Tibial nerve (tissue), 4 donors: ENCODE data around the gene NEK5. TPM values are rescaled to one million over a fixed set of nuclear protein-coding genes. Genes with fewer than 3 reads are reported as not detected.
"Not testable (repeated sequence)": the region's sequence is repeated elsewhere in the genome, so short reads cannot be mapped to it uniquely, and the experiment has no call there.

ENCODE experiments used
- DNase-seq, 2 donors: peaks; one replicate each; pipeline ENCODE4 v3.0.0-alpha.2; 2019; ENCODE audit warnings: low spot score in 2 of 2
- H3K27ac ChIP-seq, 4 donors: fragments of 200-600 bp; sonication (generic) in 3 of 4; one replicate each; pipeline ENCODE4 v1.5.1; 2017 to 2019; ENCODE audit warnings: mild to moderate bottlenecking in 1 of 4
- H3K27me3 ChIP-seq, 2 donors: fragments of 200-600 bp; sonication (generic) in 1 of 2; one replicate each; pipeline versions ENCODE4 v1.5.1 to v1.6.0; 2017 to 2019
- H3K36me3 ChIP-seq, 3 donors: fragments of 200-600 bp; sonication (generic); one replicate each; pipeline ENCODE4 v1.5.1; 2018 to 2019
- H3K4me1 ChIP-seq, 4 donors: fragments of 200-600 bp; sonication (generic) in 3 of 4; one replicate each; pipeline ENCODE4 v1.5.1; 2017 to 2019
- H3K4me3 ChIP-seq, 4 donors: fragments of 200-600 bp; sonication (generic) in 3 of 4; one replicate each; pipeline ENCODE4 v1.5.1; 2017 to 2019; ENCODE audit warnings: mild to moderate bottlenecking in 1 of 4, moderate library complexity in 1 of 4
- H3K9me3 ChIP-seq, 4 donors: fragments of 200-600 bp; sonication (generic) in 3 of 4; one replicate each; pipeline ENCODE4 v1.5.1; 2017 to 2019
- EP300 ChIP-seq, 2 donors: sonication (generic); formaldehyde crosslinking; IDR thresholded peaks; one replicate each; pipeline ENCODE4 v1.6.1; 2017; ENCODE audit warnings: antibody characterized with exemption in 2 of 2, mild to moderate bottlenecking in 1 of 2
- POLR2A ChIP-seq, 2 donors: fragments of 450-650 bp; IDR thresholded peaks; one replicate each; pipeline ENCODE4 v1.6.1; 2017; ENCODE audit warnings: antibody characterized with exemption in 2 of 2, mild to moderate bottlenecking in 2 of 2, moderate library complexity in 2 of 2
- WGBS, 2 donors: methylation state at CpG; one replicate each; pipeline ENCODE4 v1.1.5; 2018; 5-methylcytosine and 5-hydroxymethylcytosine counted together
- total RNA-seq, 4 donors: library from RNA; depleted of rRNA; stranded (reverse); fragments of >200 nt; gene quantifications; one replicate each; pipeline ENCODE4 v1.1.0, GENCODE V29; 2016
- TF ChIP-seq, protein P1 (sequence below), 5 experiments: fragments of 200-600 bp in 3 of 5; fragments of 450-650 bp in 2 of 5; sonication (generic) in 3 of 5; IDR thresholded peaks; one replicate each; pipeline ENCODE4 v1.5.1; 2016 to 2019; ENCODE audit warnings: antibody characterized with exemption in 5 of 5, mild to moderate bottlenecking in 3 of 5, moderate library complexity in 2 of 5

The NEK5 gene
- total RNA-seq, 4 donors from 2014 or later: 0.30 to 0.66 (median 0.61) TPM

DNA sequence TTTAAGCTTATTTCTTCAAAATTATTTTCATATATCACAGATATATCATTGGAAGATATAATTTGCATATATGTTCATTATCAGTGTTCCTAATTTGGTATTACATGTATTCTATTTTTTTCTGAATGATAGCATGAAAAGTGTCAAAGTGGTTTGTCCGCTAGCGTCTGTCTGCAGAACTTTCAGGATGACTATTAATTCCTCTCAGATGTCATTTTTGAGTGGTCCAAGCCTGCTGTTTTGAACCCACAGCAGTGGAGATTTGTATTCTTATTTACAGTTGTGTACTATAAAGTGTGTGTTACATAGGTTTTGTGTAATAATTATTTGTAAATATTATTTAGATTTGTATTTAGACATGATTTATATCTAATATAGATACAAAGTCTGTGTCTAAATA is 95.8 kb downstream of the NEK5 start:
- TF ChIP-seq, protein P1, sequence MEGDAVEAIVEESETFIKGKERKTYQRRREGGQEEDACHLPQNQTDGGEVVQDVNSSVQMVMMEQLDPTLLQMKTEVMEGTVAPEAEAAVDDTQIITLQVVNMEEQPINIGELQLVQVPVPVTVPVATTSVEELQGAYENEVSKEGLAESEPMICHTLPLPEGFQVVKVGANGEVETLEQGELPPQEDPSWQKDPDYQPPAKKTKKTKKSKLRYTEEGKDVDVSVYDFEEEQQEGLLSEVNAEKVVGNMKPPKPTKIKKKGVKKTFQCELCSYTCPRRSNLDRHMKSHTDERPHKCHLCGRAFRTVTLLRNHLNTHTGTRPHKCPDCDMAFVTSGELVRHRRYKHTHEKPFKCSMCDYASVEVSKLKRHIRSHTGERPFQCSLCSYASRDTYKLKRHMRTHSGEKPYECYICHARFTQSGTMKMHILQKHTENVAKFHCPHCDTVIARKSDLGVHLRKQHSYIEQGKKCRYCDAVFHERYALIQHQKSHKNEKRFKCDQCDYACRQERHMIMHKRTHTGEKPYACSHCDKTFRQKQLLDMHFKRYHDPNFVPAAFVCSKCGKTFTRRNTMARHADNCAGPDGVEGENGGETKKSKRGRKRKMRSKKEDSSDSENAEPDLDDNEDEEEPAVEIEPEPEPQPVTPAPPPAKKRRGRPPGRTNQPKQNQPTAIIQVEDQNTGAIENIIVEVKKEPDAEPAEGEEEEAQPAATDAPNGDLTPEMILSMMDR (IDR thresholded peaks at IDR 0.05): no peak
- TF ChIP-seq POLR2A (IDR thresholded peaks at IDR 0.05): no peak
- TF ChIP-seq EP300 (IDR thresholded peaks at IDR 0.05): no peak
- no peaks in the 10 kb centered on the region for H3K4me1 ChIP-seq
- H3K4me3 ChIP-seq: no peak overlapping the region
- peaks cover 0 to 5% (median 0%) of the 10 kb centered on the region in 4 donors for H3K9me3 ChIP-seq
- H3K36me3 ChIP-seq: peaks cover 0 to 38% (median 0%) of the 10 kb centered on the region in 3 donors
- no peak overlapping the region for H3K27ac ChIP-seq
- no peak for DNase-seq
- 88 to 95% methylated on average over 2 of the region's 2 CpGs for WGBS, 2 donors
- H3K27me3 ChIP-seq: no peaks in the 10 kb centered on the region

GRCh38 chr13:52030401-52030800 is 98.5 kb downstream of the NEK5 start:
- H3K4me3 ChIP-seq, DNase-seq, H3K27ac ChIP-seq, H3K27me3 ChIP-seq, H3K9me3 ChIP-seq, H3K4me1 ChIP-seq: not testable (repeated sequence)
- 95 to 96% methylated on average over 6 of the region's 6 CpGs for WGBS, 2 donors
- peaks cover 0 to 64% (median 0%) of the 10 kb centered on the region in 3 donors for H3K36me3 ChIP-seq

DNA sequence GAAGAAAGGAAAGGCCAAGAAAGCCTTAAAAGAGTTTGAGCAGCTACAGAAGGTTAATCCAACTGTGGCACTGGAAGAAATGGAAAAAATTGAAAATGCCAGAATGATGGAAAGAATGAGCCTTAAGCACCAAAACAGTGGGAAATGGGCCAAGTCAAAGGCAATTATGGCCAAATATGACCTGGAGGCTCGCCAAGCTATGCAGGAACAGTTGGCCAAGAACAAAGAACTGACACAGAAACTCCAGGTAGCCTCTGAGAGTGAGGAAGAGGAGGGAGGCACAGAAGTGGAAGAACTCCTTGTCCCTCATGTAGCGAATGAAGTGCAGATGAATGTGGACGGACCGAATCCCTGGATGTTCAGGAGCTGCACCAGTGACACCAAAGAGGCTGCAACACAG is 99.3 kb downstream of the NEK5 start:
- no peak overlapping the region for H3K27ac ChIP-seq
- no peak overlapping the region for H3K4me3 ChIP-seq
- H3K27me3 ChIP-seq: no peaks in the 10 kb centered on the region
- H3K36me3 ChIP-seq: peaks cover 0 to 73% (median 0%) of the 10 kb centered on the region in 3 donors
- H3K4me1 ChIP-seq: no peaks in the 10 kb centered on the region
- TF ChIP-seq, protein P1 (IDR thresholded peaks at IDR 0.05): no peak
- TF ChIP-seq POLR2A (IDR thresholded peaks at IDR 0.05) (no peak), EP300 (IDR thresholded peaks at IDR 0.05) (no peak)
- H3K9me3 ChIP-seq: peaks cover 0 to 5% (median 0%) of the 10 kb centered on the region in 4 donors
- no peak for DNase-seq
- 97% methylated on average over 4 of the region's 4 CpGs for WGBS, 2 donors

GRCh38 chr13:52027832-52028231 is 101.0 kb downstream of the NEK5 start:
- TF ChIP-seq POLR2A (IDR thresholded peaks at IDR 0.05) (no peak), EP300 (IDR thresholded peaks at IDR 0.05) (no peak)
- TF ChIP-seq, protein P1 (IDR thresholded peaks at IDR 0.05): no peak
- Histone ChIP-seq H3K27me3 (no peaks in the 10 kb centered on the region), H3K27ac (no peak overlapping the region), H3K4me3 (no peak overlapping the region), H3K36me3 (peaks cover 0 to 90% (median 0%) of the 10 kb centered on the region in 3 donors), H3K9me3 (peaks cover 0 to 7% (median 0%) of the 10 kb centered on the region in 4 donors), H3K4me1 (no peaks in the 10 kb centered on the region)
- no peak for DNase-seq
- 100% methylated on average over 1 of the region's 1 CpG for WGBS, 2 donors

- DNase-seq: no peak
- 91 to 97% methylated on average over 3 of the region's 3 CpGs for WGBS, 2 donors
- no peak overlapping the region for H3K27ac ChIP-seq
- H3K27me3 ChIP-seq: no peaks in the 10 kb centered on the region
- no peaks in the 10 kb centered on the region for H3K4me1 ChIP-seq
- peaks cover 0 to 7% (median 0%) of the 10 kb centered on the region in 4 donors for H3K9me3 ChIP-seq
- peaks cover 0 to 94% (median 0%) of the 10 kb centered on the region in 3 donors for H3K36me3 ChIP-seq
- TF ChIP-seq EP300 (IDR thresholded peaks at IDR 0.05): no peak
- H3K4me3 ChIP-seq: no peak overlapping the region
Observed at GRCh38 chr13:52026246-52026626, 102.6 kb downstream of the NEK5 start.

GRCh38 chr13:52025475-52026245 is 103.2 kb downstream of the NEK5 start:
- no peak overlapping the region for H3K4me3 ChIP-seq
- WGBS, 2 donors: 97% methylated on average over 8 of the region's 8 CpGs
- TF ChIP-seq, protein P1 (IDR thresholded peaks at IDR 0.05): no peak
- TF ChIP-seq EP300 (IDR thresholded peaks at IDR 0.05): no peak
- no peak for TF ChIP-seq POLR2A (IDR thresholded peaks at IDR 0.05)
- H3K4me1 ChIP-seq: no peaks in the 10 kb centered on the region
- DNase-seq: no peak
- H3K36me3 ChIP-seq: peaks cover 0 to 99% (median 0%) of the 10 kb centered on the region in 3 donors
- H3K27me3 ChIP-seq: no peaks in the 10 kb centered on the region
- H3K27ac ChIP-seq: no peak overlapping the region
- H3K9me3 ChIP-seq: peaks cover 0 to 7% (median 0%) of the 10 kb centered on the region in 4 donors
